HUES48 (cell line): ENCODE measurements around the gene ARHGAP32.

Experiments used
- H3K27ac ChIP-seq: one replicate; pipeline ENCODE4 v1.7.0; 2013; ENCODE audit warnings: low read depth, low read length, inconsistent platforms
- H3K27me3 ChIP-seq: 2 replicates; pipeline ENCODE4 v1.6.1; 2013; ENCODE audit warnings: mild to moderate bottlenecking, low read length; ENCODE audit not compliant: control insufficient read depth, insufficient read depth
- H3K36me3 ChIP-seq: 2 replicates; pipeline ENCODE4 v1.6.1; 2013; ENCODE audit warnings: low read length; ENCODE audit not compliant: control insufficient read depth, insufficient read depth
- H3K4me1 ChIP-seq: 2 replicates; pipeline ENCODE4 v1.6.1; 2013; ENCODE audit warnings: mild to moderate bottlenecking, low read length; ENCODE audit not compliant: control insufficient read depth, insufficient read depth
- H3K4me3 ChIP-seq: 2 replicates; pipeline ENCODE4 v1.5.1; 2013; ENCODE audit warnings: mild to moderate bottlenecking, low read depth, low read length
- H3K9ac ChIP-seq: 2 replicates; pipeline ENCODE4 v1.6.1; 2013; ENCODE audit warnings: mild to moderate bottlenecking, low read depth, low read length, moderate library complexity
- H3K9me3 ChIP-seq: 2 replicates; pipeline ENCODE4 v1.6.1; 2013; ENCODE audit warnings: low read length; ENCODE audit not compliant: control insufficient read depth, insufficient read depth

ARHGAP32 gene

DNA sequence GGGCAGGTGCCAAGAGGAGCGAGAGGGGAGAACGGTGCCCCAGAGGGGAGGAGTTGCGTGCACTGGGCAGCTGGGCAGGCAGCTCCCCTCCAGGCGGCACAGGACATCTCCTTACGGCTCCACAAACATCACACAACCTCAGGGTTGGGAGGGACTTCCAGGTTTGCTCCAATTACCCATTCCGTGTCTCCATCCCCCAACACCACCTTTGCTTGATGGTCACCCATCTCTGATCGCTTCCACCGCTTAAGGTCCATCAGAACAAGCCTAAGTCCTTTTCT lies 235.0 kb downstream of the ARHGAP32 start:
- Histone ChIP-seq H3K4me3 (no peak overlapping the region), H3K4me1 (no peaks in the 10 kb centered on the region), H3K27me3 (no peaks in the 10 kb centered on the region), H3K27ac (no peak overlapping the region), H3K9ac (no peak overlapping the region), H3K9me3 (no peaks in the 10 kb centered on the region), H3K36me3 (no peaks in the 10 kb centered on the region)

DNA sequence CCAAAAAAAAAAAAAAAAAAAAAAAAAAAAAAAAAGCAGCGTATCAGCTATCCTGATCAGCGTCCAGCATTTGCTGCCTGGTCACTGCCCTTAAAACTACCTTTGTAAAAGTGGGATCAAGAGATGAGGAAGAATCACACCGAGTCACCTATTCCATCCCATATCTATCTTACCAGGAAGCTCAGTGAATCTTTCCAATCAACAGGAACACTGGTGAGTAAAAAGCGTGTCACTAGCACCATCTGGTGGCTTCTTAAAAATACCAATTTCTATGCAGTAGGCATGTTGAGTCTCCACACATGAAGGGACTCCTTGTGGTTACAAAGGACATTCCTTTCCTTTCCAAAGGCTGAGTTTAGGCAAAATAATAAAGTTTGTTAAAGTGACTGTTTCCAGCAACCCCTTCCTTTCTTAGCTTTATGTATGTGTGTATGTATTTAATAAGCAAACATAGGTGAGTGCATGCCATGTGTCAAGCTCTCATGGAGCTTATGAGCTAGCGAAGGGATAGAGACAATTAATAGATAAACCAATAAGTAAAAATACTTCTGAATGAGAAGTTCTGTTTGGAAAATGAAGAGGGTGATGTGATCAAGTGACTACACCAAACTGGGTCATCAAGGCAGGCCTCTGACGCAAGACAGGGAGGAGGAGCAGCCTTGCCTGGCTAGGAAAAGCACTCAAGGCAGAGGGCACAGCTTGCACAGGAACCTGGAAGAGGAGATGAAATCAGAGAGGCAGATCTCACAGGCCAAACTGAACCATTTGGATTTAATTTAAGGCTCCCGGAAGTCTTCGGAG lies 235.5 kb downstream of the ARHGAP32 start:
- Histone ChIP-seq H3K36me3 (no peaks in the 10 kb centered on the region), H3K4me1 (no peaks in the 10 kb centered on the region), H3K27me3 (no peaks in the 10 kb centered on the region), H3K4me3 (no peak overlapping the region), H3K9me3 (no peaks in the 10 kb centered on the region), H3K9ac (no peak overlapping the region), H3K27ac (no peak overlapping the region)

DNA sequence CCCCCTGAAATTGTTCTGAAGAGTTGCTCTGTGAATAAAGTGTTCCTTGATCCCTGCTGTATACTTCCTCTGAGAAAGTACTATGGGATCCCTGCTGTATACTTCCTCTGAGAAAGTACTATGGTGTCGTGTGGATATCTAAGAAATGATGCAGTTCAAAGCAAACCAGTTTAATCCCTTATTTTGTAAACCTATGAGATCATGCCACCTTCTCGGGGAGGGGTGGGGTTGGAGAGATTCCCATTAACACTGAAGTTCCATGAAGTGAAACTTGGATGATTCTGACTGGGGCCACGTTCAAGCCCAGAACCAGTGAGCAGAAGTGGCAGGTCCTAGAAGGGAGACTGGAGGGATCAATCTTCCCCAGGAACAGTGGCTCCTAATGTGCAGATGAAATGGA lies 236.5 kb downstream of the ARHGAP32 start:
- no peaks in the 10 kb centered on the region for H3K27me3 ChIP-seq
- no peaks in the 10 kb centered on the region for H3K9me3 ChIP-seq
- H3K4me3 ChIP-seq = no peak overlapping the region
- H3K4me1 ChIP-seq = no peaks in the 10 kb centered on the region
- no peak overlapping the region for H3K9ac ChIP-seq
- no peaks in the 10 kb centered on the region for H3K36me3 ChIP-seq
- H3K27ac ChIP-seq = no peak overlapping the region

DNA sequence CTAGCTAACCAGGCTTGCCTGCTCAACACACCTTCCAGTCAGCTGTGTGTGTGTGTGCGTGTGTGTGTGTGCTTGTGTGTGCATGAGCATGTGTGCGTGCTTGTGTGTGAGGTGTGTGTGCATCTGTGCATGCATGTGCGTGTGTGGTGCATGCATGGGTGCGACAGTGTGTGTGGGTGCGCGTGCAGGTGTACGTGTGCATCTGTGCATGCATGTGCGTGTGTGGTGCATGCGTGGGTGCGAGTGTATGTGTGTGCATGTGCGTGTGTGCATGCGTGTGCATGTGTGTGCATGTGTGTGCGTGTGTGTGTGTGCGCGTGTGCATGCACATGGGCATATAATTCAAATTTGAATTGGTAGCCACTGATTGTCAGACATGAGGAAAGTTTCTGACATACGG lies 239.0 kb downstream of the ARHGAP32 start:
- no peaks in the 10 kb centered on the region for H3K4me1 ChIP-seq
- no peak overlapping the region for H3K27ac ChIP-seq
- H3K36me3 ChIP-seq = no peaks in the 10 kb centered on the region
- H3K4me3 ChIP-seq = no peak overlapping the region
- H3K27me3 ChIP-seq = no peaks in the 10 kb centered on the region
- no peak overlapping the region for H3K9ac ChIP-seq
- H3K9me3 ChIP-seq = no peaks in the 10 kb centered on the region

DNA sequence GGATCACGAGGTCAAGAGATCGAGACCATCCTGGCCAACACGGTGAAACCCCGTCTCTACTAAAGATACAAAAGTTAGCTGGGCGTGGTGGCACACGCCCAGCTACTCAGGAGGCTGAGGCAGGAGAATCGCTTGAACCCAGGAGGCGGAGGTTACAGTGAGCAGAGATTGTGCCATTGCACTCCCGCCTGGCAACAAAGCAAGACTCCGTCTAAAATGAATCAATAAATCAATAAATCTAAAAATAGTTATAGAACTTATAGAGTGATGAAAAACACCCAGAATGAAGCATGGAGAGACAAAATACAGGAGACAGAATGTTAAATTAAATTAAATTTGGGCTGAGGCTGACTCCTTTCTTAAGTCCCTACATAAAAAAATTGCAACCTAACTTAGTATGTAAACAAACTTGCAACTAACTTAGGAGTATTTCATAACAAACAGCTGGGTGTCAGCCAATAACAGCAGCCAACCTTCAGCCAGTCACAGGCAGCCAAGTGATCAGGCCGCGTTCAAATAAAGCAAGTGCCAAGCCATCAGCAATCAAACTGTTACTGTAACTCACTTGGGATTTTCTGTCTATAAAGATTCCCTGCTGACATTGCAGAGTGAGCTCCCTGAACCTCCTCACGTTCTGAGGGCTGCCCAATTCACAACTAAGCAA lies 242.2 kb downstream of the ARHGAP32 start:
- H3K36me3 ChIP-seq = no peaks in the 10 kb centered on the region
- H3K4me1 ChIP-seq = no peaks in the 10 kb centered on the region
- H3K9me3 ChIP-seq = no peaks in the 10 kb centered on the region
- no peak overlapping the region for H3K9ac ChIP-seq
- no peak overlapping the region for H3K4me3 ChIP-seq
- no peaks in the 10 kb centered on the region for H3K27me3 ChIP-seq
- H3K27ac ChIP-seq = no peak overlapping the region

DNA sequence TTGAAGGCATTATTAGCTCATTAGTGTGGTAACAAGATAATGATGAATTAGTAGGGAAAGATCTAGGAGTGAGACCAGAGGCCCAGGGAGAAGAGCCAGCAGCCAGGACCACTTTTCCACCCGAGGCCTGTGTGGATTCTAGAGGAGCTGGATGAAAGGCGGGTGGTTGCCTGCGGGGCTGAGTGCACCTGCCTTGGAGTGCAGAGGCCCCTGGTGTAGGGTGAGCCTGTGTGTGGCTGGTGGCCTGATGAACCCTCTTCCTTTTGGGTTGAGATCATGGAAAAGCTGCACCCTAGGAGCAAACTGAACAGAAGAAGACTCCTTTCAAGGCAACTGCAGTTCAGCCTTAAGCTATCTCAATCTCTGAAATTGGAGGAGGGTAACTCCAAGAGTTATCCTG lies 243.5 kb downstream of the ARHGAP32 start:
- no peak overlapping the region for H3K27ac ChIP-seq
- H3K27me3 ChIP-seq = no peaks in the 10 kb centered on the region
- H3K4me1 ChIP-seq = no peaks in the 10 kb centered on the region
- H3K36me3 ChIP-seq = no peaks in the 10 kb centered on the region
- H3K9me3 ChIP-seq = no peaks in the 10 kb centered on the region
- H3K9ac ChIP-seq = no peak overlapping the region
- H3K4me3 ChIP-seq = no peak overlapping the region

DNA sequence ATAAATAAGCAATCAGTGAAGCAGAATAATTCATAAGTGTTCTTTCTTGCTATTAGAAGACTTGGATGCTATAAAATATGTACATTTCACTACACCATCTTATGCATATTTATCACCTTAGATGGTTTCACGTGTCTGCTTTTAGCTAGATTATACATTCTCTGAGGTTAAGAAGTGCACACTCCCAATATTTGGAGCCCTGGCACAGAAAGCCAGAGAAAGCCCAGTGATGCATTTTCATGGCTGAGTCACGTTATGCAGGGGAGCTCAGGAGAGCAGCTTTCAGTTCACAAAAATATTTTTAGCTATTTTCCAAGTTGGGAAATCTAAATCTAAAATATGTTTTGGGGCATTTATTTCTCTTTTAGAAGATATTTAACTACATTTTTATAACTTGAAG lies 244.4 kb downstream of the ARHGAP32 start:
- Histone ChIP-seq H3K27me3 (no peaks in the 10 kb centered on the region), H3K9ac (no peak overlapping the region), H3K9me3 (no peaks in the 10 kb centered on the region), H3K27ac (no peak overlapping the region), H3K4me1 (no peaks in the 10 kb centered on the region), H3K36me3 (no peaks in the 10 kb centered on the region), H3K4me3 (no peak overlapping the region)

DNA sequence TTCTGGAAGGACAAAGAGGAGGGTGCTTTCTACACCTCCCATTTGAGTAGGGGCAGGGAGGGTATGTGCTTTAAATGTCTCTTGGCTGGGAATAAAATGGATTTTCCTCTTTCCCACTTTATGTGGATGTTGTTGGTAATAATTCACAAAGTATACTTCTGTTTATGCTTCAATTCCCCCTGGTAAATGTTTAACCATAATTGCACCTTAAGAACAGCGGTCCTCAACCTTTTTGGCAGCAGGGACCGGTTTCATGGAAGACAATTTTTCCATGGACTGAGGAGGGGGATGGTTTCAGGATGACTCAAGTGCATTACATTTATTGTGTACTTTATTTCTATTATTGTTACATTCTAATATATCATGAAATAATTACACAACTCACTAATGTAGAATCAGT lies 245.5 kb downstream of the ARHGAP32 start:
- Histone ChIP-seq H3K9ac (no peak overlapping the region), H3K4me3 (no peak overlapping the region), H3K9me3 (no peaks in the 10 kb centered on the region), H3K27me3 (no peaks in the 10 kb centered on the region), H3K27ac (no peak overlapping the region), H3K4me1 (no peaks in the 10 kb centered on the region), H3K36me3 (no peaks in the 10 kb centered on the region)

DNA sequence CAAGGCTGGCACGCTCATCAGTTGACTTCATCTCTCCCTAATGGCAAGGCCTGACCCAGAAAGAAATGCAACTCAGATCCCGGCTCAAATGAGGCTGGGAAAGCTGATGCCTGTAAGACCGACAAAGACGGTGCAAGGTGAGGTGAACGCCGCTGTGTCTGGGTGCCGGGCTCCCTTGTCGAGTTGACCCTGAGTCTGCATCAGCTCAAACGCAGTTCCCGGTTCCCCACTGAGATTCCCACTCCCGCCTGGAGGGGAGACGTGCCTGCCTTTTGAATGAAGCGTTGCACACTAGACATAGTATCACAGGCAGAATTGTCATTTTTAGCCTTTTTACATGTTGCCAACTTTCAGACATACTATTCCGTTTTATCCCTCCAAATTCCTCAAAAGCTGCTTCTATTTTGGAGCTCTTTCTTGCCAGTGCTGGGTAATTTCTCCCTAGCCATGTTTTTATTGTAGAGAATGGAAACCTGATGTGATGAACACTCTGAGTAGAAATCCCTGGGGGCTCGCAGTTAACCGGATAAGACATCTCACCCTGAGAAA lies 248.6 kb downstream of the ARHGAP32 start:
- H3K9me3 ChIP-seq = no peaks in the 10 kb centered on the region
- no peaks in the 10 kb centered on the region for H3K27me3 ChIP-seq
- no peak overlapping the region for H3K4me3 ChIP-seq
- no peaks in the 10 kb centered on the region for H3K4me1 ChIP-seq
- no peak overlapping the region for H3K27ac ChIP-seq
- H3K36me3 ChIP-seq = no peaks in the 10 kb centered on the region
- H3K9ac ChIP-seq = no peak overlapping the region

DNA sequence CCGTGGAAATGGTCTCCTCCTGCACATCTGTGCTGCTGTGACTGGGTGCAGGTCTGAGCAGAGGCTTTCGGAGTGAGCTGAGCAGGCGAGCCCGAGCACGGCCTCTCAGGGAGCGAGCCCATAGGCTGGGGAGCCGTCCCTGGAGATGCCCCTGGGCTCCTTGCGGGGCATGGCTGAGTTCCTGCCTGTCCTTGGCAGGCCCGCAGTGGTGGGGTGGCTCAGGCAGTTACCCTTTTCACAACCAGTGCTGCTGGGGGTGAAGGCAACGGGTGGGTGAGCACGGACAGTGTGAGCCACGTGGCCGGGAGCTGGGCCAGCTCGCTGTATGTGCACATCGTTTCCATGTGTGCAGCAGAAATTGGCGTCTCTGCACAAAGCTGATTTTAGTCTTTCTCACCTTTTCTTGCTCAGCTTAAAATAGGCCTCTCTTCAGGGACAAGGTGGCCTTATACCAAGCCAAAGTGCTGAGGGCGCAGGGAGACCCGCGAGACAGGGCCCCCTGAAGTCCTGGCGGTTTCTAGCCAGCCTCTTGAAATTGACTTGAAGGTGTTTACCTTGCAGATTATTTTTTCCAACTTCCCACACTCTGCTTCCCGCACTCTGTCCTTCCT lies 249.2 kb downstream of the ARHGAP32 start, which contains the start of gene TP53AIP1:
Gene TP53AIP1 (minus strand): TSS at position 55 of the 611 bp plus-strand sequence. CDS start 5,053 bp downstream, outside the sequence.
- H3K27ac ChIP-seq = no peak within 1 kb of the TSS
- no peaks in the 10 kb centered on the region for H3K4me1 ChIP-seq
- no peaks in the 10 kb centered on the region for H3K9me3 ChIP-seq
- no peak within 1 kb of the TSS for H3K9ac ChIP-seq
- no peak within 1 kb of the TSS for H3K4me3 ChIP-seq
- no peaks in the 10 kb centered on the region for H3K27me3 ChIP-seq
- no peaks in the 10 kb centered on the region for H3K36me3 ChIP-seq

DNA sequence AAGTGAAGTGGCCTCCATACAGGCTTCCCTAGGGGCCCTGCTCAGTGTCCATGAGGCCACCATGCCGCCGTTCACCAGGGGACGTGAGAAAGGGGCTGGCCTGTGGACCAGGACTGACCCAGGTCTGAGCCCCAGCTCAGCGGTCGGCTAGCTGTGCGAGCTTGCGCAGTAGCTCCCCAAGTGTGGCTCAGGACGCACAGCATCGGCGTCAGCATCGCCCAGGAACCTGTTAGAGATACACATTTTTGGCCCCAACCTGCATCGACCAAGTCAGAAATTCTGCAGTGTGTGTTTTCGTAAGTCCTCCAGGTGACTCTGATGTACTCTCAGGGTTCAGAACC lies 249.9 kb downstream of the ARHGAP32 start:
- Histone ChIP-seq H3K36me3 (no peaks in the 10 kb centered on the region), H3K27ac (no peak overlapping the region), H3K9me3 (no peaks in the 10 kb centered on the region), H3K27me3 (no peaks in the 10 kb centered on the region), H3K9ac (no peak overlapping the region), H3K4me3 (no peak overlapping the region), H3K4me1 (peaks cover 1% of the 10 kb centered on the region)
